GM18909 (cell line): Measurements from ENCODE around the gene GADL1.

Source experiments
- ATAC-seq: cut with Tn5 transposase; IDR thresholded peaks from one replicate; pipeline ENCODE4 v1.9.1; 2021; ENCODE audit warnings: mild to moderate bottlenecking; ENCODE audit not compliant: unreplicated experiment, poor library complexity

The GADL1 gene

GRCh38 chr3:30878862-30879261, 15.6 kb downstream of the GADL1 start:
- ATAC-seq = no peak

GRCh38 chr3:30875505-30875904, 19.0 kb downstream of the GADL1 start:
- ATAC-seq = no peak

DNA sequence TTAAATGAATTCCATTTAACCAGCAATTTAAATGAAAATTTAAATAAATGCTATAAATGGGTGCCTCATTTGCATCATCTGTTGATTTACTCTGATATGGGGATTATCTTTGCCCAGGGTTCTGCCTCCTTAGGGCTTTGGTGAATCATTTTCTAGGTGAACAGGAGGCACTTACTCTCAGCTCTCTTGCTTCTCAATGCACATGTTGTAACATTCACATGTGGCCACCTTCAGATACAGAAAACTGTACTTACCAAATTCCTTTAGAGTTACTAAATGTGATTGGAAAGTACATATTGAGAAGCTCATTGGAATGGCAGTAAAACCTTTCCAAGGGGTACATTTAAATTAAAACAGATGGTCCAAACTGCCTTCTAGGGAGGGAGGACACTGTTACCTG, 20.8 kb downstream of the GADL1 start:
- no peak for ATAC-seq

DNA sequence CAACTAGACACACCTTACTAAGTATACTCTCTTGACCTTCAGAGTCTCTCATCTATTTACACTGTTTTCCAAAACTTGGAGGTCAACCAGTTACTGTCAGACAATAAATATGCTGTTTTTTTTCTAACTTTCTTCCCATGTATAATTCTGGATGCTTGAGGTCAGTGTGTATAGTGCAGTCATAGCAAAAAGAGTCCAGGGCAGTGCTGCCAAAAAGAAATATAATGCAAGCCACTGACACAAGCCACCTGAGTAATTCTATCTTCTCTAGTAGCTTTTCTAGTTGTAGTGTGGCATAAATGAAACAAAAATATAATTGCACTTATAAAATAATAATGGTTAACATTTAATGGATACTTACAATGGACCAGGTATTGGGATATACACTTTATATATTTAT, 21.6 kb downstream of the GADL1 start:
- no peak for ATAC-seq

- no peak for ATAC-seq
Observed at GRCh38 chr3:30871720-30872119, 22.7 kb downstream of the GADL1 start.

GRCh38 chr3:30864836-30865235, 29.6 kb downstream of the GADL1 start:
- ATAC-seq = no peak

- ATAC-seq = no peak
Observed at GRCh38 chr3:30864132-30864531, 30.3 kb downstream of the GADL1 start.

GRCh38 chr3:30862004-30862403, 32.5 kb downstream of the GADL1 start:
- no peak for ATAC-seq

- ATAC-seq = no peak
Observed at GRCh38 chr3:30858894-30859389, 35.5 kb downstream of the GADL1 start.

DNA sequence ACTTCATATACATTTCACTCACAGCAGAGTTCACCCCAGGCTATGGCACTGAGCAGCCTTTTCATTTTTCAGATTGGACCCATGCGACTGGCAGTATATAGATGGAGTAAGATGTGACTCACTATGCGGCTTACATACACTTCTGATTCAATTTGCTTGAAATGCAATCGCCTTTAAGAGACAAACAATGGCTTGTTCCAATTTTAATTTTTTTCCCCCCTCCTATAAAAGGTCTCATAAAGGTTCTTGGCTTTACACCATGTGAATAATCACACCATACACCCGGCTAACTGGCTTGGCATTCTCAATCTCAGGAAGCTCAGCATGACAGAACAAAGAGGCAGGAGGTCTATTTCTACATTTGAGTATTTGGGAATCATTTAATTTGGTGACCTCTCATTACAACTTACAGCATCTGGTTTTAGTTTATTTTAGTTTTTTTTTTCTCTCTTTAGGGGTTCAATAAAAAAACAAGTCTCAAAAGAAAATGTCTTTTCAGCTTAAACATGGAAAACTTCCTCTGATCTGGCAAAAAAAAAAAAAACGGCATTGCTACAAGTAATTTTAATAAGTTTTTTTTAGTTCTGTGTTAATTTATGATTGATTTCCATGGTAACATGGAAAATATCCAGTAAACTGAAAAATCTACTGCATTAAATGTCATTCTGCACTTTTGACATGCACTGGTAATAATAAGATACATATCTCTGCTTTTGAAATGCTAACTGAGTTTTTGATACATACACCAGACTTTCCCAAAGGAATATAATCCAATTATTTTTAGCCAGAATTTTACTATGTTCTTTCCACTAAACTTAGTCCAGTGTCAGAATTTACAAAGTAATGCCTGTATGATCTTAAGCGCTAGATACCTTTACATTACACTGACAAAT, 38.8 kb downstream of the GADL1 start:
- no peak for ATAC-seq

DNA sequence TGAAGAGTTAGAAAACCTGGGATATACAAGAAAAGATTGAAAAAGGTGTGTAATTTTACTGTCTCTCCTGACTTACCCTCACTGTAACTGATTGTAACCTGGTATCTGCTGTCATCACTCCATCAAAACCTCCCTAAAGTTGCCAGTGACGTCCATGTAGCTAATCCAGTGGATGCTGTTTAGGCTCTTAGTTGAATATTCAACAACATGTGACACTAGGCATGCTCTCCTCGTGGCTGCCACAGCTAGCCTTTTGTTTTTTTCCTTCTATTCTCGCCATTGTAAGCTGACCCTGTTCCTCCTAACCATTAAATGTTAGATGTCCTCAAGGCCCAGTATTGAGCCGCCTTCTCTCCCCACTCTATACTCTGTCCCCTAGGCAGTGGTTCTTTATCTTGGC, 41.6 kb downstream of the GADL1 start:
- ATAC-seq = no peak

DNA sequence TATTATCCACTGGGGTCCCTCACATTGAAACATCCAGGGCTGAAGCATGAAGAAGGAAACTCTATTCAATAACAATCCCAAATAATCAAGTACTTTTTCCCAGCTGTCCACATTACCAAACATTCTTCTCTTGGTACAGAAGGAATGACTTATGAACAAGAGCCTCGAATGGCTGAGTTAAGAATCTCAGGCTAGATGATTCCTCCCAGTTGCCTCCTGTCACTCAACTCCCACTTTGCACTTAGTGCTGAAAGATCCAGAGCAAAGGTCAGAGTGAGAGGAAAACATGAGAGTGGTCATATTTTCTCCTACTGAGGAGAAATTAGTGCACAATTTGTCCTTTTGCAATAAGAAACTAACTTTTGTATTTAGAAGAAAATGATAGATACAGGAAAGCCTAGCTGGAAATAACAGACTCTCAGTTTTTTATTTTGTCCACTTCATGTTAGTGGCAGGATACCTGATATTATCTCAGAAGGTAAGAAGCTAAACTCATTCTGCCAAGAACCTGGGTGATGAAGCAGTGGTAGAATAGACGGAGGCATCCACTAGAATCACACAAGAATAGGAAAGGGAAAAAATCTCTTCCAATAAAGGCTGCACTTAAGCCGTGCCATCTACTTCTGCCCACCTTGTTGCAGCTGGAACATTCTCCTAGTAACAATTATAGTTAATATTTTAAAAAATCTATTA, 46.2 kb downstream of the GADL1 start:
- ATAC-seq = no peak

- ATAC-seq = no peak
Observed at GRCh38 chr3:30847592-30847991, 46.9 kb downstream of the GADL1 start.

- ATAC-seq = no peak
Observed at GRCh38 chr3:30845606-30846005, 48.9 kb downstream of the GADL1 start.

GRCh38 chr3:30843877-30844276, 50.6 kb downstream of the GADL1 start:
- ATAC-seq = no peak

DNA sequence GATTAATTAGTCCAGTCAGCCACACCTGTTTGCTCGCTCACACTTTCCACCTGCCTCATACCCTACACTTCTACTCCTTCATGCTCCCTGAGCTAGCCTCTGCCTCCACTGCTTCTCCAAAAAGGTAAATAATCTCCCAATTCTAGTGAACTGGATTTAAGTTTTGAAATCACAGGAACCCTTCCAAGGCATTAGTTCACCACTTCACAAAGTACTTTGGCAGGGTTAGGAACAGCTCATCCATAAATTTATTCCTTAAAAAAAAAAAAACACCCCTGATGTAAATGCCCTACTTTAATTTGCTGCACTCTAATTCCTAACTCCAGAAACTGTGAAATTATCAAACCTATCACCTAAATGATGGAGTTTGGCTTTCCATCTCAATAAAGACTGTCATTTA, 58.3 kb downstream of the GADL1 start:
- ATAC-seq = no peak

DNA sequence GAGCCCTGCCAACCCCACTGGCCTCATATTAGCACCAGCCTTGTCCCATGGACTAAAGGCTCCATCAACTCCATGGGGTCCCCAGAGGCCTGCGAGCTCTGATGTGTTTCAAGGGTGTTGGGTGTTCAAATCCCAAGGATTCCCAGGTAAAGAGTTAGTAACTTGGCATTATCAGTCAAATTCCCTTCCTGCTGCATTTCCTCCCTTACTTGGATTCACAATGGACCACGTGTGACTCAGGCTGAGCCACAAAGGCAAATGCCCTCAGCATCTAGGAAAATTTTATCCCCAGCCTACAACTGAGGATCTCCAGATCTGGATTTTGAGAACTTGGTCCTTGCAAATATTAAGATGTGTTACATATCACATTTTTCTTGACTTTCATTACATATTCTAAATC, 58.8 kb downstream of the GADL1 start:
- no peak for ATAC-seq

DNA sequence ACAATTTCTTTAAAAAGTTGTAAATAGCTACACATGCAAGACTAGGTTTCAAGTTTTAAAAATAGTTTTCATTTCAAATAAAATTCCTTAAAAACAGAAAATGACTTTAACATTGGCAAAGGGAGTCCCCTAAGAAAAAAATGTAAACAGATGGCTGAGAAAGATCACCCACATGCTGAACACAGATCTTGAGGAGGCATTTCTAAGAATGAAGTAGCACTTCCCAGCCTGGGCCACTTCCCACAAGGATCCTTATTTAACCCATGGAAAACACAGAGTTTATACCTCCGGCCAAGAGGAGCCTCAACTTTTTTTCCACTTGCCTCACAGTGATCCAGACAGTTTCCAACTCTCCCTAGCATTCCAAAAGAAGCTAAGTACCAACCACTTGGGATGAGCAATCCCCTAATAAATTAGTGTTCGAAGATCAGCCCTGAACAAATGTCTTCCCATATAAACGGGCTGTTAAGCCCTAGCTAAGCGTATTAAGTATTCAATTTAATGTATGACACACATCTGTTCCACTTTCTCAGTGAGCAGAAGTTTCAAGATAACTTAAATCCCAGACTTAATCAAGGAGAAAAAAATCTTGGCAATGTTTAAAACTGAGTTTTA, 61.4 kb downstream of the GADL1 start:
- ATAC-seq = no peak

GRCh38 chr3:30827080-30827479, 67.4 kb downstream of the GADL1 start:
- ATAC-seq = no peak

GRCh38 chr3:30826531-30826942, 67.9 kb downstream of the GADL1 start:
- no peak for ATAC-seq
